GM10248 (cell line): Measurements from ENCODE around the gene PRPF6.

ENCODE experiments used
- CTCF ChIA-PET: fragments of 300-600 bp; sonication (Branson Sonifier 250); formaldehyde crosslinking; extraction: SDS; loops from one replicate; lab custom pipeline; 2021; ENCODE audit warnings: antibody characterized with exemption; lab: Yijun Ruan, JAX
- POLR2A ChIA-PET: fragments of 350-650 bp; sonication (Branson Sonifier 250); formaldehyde crosslinking; extraction: SDS; loops from one replicate; lab custom pipeline; 2020; ENCODE audit warnings: antibody characterized with exemption; lab: Yijun Ruan, JAX
- DNase-seq: peaks from one replicate; pipeline ENCODE4 v3.0.0; 2012; ENCODE audit errors: extremely low spot score
- CTCF ChIP-seq: IDR thresholded peaks from 2 replicates; pipeline ENCODE4 v1.5.1; 2012; ENCODE audit warnings: mild to moderate bottlenecking, low read depth; ENCODE audit errors: extremely low read depth, missing control alignments, control extremely low read depth

The PRPF6 gene

GRCh38 chr20:63980806-63981728 lies at the start of gene PRPF6:
Gene PRPF6 (plus strand): TSS chr20:63981132. CDS start chr20:63981246, 114 bp downstream.
- peak; percentile 98 for DNase-seq
- ChIA-PET CTCF (interaction anchor here (0.8 to 7.6 kb wide), 35 partner anchors 8 to 444 kb away, joined by 3 to 116 read pairs (median 5); partner anchors contain the start of genes ARFRP1, C20orf204, LKAAEAR1 and PTK6), POLR2A (interaction anchor here (0.6 to 1.8 kb wide), 7 partner anchors 26 to 375 kb away, joined by 3 to 10 read pairs (median 4); partner anchors contain the start of gene C20orf204)
- peak; percentile 85 for TF ChIP-seq CTCF

GRCh38 chr20:63931735-63932134 lies 49.2 kb upstream of the PRPF6 start:
- no peak for DNase-seq
- CTCF ChIA-PET: interaction anchor here (1.1 kb wide), 1 partner anchor 11 kb away, joined by 3 read pairs; no protein-coding TSS in a partner anchor
- no peak for TF ChIP-seq CTCF
- POLR2A ChIA-PET: no interaction called here

GRCh38 chr20:63932606-63933160 lies 48.2 kb upstream of the PRPF6 start:
- ChIA-PET POLR2A (no interaction called here), CTCF (interaction anchor here (0.8 to 1.3 kb wide), 2 partner anchors 8 to 9 kb away, joined by 3 read pairs; no protein-coding TSS in a partner anchor)
- no peak for TF ChIP-seq CTCF
- DNase-seq: no peak

GRCh38 chr20:63933646-63934045 lies 47.3 kb upstream of the PRPF6 start:
- no peak for TF ChIP-seq CTCF
- CTCF ChIA-PET: interaction anchor here (1.3 to 1.4 kb wide), 2 partner anchors 9 to 40 kb away, joined by 3 read pairs; no protein-coding TSS in a partner anchor
- POLR2A ChIA-PET: interaction anchor here (0.8 kb wide), 1 partner anchor 9 kb away, joined by 3 read pairs; no protein-coding TSS in a partner anchor
- no peak for DNase-seq

GRCh38 chr20:63934271-63935068 lies 46.5 kb upstream of the PRPF6 start:
- TF ChIP-seq CTCF: no peak
- ChIA-PET CTCF (interaction anchor here (1.1 to 1.5 kb wide), 4 partner anchors 16 to 123 kb away, joined by 3 to 5 read pairs (median 4); no protein-coding TSS in a partner anchor), POLR2A (interaction anchor here (0.6 kb wide), 1 partner anchor 653 kb away, joined by 4 read pairs; no protein-coding TSS in a partner anchor)
- DNase-seq: no peak
